Neuronal stem cell (in vitro differentiated cells): Measurements from ENCODE around the gene EHD2.

Experiments
- DNase-seq: peaks from one replicate; pipeline ENCODE4 v3.0.0-alpha.2; 2013; ENCODE audit warnings: low spot score
- H2AFZ ChIP-seq: one replicate; pipeline ENCODE4 v1.6.1; 2013; ENCODE audit warnings: mild to moderate bottlenecking, low read length, inconsistent platforms
- H2AK5ac ChIP-seq: 2 replicates; pipeline ENCODE4 v1.6.1; 2013; ENCODE audit warnings: low read depth, mild to moderate bottlenecking, inconsistent platforms, low read length, moderate library complexity, mixed read lengths
- H2BK120ac ChIP-seq: 2 replicates; pipeline ENCODE4 v1.6.1; 2013; ENCODE audit warnings: low read depth, mild to moderate bottlenecking, inconsistent platforms, low read length, moderate library complexity, mixed read lengths
- H2BK12ac ChIP-seq: one replicate; pipeline ENCODE4 v1.6.1; 2013; ENCODE audit warnings: low read length, inconsistent platforms
- H2BK15ac ChIP-seq: 2 replicates; pipeline ENCODE4 v1.6.1; 2013; ENCODE audit warnings: mild to moderate bottlenecking, low read length, inconsistent platforms, mixed read lengths
- H2BK5ac ChIP-seq: one replicate; pipeline ENCODE4 v1.6.1; 2013; ENCODE audit warnings: inconsistent platforms, mild to moderate bottlenecking, low read length, moderate library complexity
- H3K14ac ChIP-seq: one replicate; pipeline ENCODE4 v1.6.1; 2013; ENCODE audit warnings: low read length, inconsistent platforms
- H3K18ac ChIP-seq: 2 replicates; pipeline ENCODE4 v1.6.1; 2013; ENCODE audit warnings: low read length, inconsistent platforms
- H3K23ac ChIP-seq: 2 replicates; pipeline ENCODE4 v1.6.1; 2013; ENCODE audit warnings: low read depth, mild to moderate bottlenecking, mixed read lengths, low read length, inconsistent platforms; ENCODE audit not compliant: poor library complexity
- H3K27ac ChIP-seq: replicated peaks from 3 replicates; pipeline ENCODE4 v1.5.1; 2013; ENCODE audit warnings: low read length, inconsistent platforms
- H3K27me3 ChIP-seq, 3 experiments: 2 replicates each; pipeline ENCODE4 v1.6.1; 2013; ENCODE audit warnings: low read length in 3 of 3, mild to moderate bottlenecking in 2 of 3, inconsistent platforms in 1 of 3, low read depth in 1 of 3, mixed read lengths in 1 of 3, moderate library complexity in 1 of 3; ENCODE audit not compliant: control insufficient read depth in 3 of 3, insufficient read depth in 3 of 3
- H3K36me3 ChIP-seq, 2 donors: replicated peaks in 1 of 2; 2 replicates each; pipeline ENCODE4 v1.6.1; 2013; ENCODE audit warnings: low read length in 2 of 2; ENCODE audit not compliant: control insufficient read depth in 2 of 2, insufficient read depth in 2 of 2
- H3K4ac ChIP-seq: 2 replicates; pipeline ENCODE4 v1.6.1; 2013; ENCODE audit warnings: inconsistent platforms, mild to moderate bottlenecking, low read length, moderate library complexity
- H3K4me1 ChIP-seq, 2 donors: 1 replicate in 1 of 2; 2 replicates in 1 of 2; pipeline ENCODE4 v1.6.1; 2013; ENCODE audit warnings: low read length in 2 of 2, low read depth in 1 of 2; ENCODE audit not compliant: control insufficient read depth in 2 of 2, insufficient read depth in 1 of 2
- H3K4me2 ChIP-seq: one replicate; pipeline ENCODE4 v1.6.1; 2013; ENCODE audit warnings: mild to moderate bottlenecking, low read length, inconsistent platforms; ENCODE audit not compliant: insufficient read depth, poor library complexity, severe bottlenecking
- H3K4me3 ChIP-seq, 2 donors: 2 replicates each; pipeline ENCODE4 v1.5.1; 2013; ENCODE audit warnings: low read length in 2 of 2, mild to moderate bottlenecking in 2 of 2, inconsistent platforms in 1 of 2, moderate library complexity in 1 of 2
- H3K79me1 ChIP-seq: one replicate; pipeline ENCODE4 v1.6.1; 2013; ENCODE audit warnings: low read depth, mild to moderate bottlenecking, inconsistent platforms, low read length, moderate library complexity
- H3K9ac ChIP-seq: one replicate; pipeline ENCODE4 v1.6.1; 2013; ENCODE audit warnings: mild to moderate bottlenecking, low read depth, low read length, inconsistent platforms; ENCODE audit not compliant: poor library complexity
- H3K9me3 ChIP-seq, 2 donors: replicated peaks in 1 of 2; 2 replicates each; pipeline versions ENCODE3 to v1.6.1; 2013; ENCODE audit warnings: low read length in 2 of 2, mild to moderate bottlenecking in 2 of 2, inconsistent platforms in 1 of 2, low read depth in 1 of 2, mixed read lengths in 1 of 2, moderate library complexity in 1 of 2; ENCODE audit not compliant: control insufficient read depth in 2 of 2, insufficient read depth in 1 of 2
- H4K8ac ChIP-seq: one replicate; pipeline ENCODE4 v1.6.1; 2013; ENCODE audit warnings: low read depth, mild to moderate bottlenecking, inconsistent platforms, low read length, moderate library complexity
- H4K91ac ChIP-seq: one replicate; pipeline ENCODE4 v1.6.1; 2013; ENCODE audit warnings: low read length, low read depth, mild to moderate bottlenecking, inconsistent platforms; ENCODE audit not compliant: poor library complexity
- WGBS, 2 donors: extraction: QIAGEN DNeasy Blood & Tissue Kit; methylation state at CpG; one replicate each; pipeline ENCODE4 v1.1.7; 2013; ENCODE audit warnings: missing lambda C conversion rate in 2 of 2, mixed read lengths in 1 of 2; ENCODE audit not compliant: insufficient read length in 2 of 2, insufficient replicate concordance in 1 of 2; ENCODE audit errors: extremely low coverage in 2 of 2; 5-methylcytosine and 5-hydroxymethylcytosine counted together

The EHD2 gene

DNA sequence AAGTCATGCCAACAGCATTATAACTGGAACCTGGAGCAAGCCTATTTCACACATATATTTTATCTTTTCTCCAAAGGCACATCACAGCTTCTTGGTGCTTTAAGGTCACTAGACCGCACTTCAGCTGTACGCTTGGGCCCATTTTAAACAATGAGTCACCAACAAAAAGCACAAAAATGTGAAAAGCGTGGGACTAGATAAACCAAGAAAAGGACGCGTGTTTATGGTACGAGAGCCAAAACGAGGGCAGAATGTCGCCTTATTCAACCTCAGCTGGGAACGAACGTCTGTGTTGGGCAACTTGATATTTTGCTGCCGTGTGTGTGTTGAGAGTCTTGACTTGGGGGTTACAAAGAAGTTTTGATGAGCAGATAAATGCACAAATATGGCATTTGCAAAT lies 9.2 kb upstream of the EHD2 start:
- Histone ChIP-seq H3K23ac (no peak overlapping the region), H2AK5ac (no peak overlapping the region), H2BK120ac (no peak overlapping the region), H3K4me1 (no peaks in the 10 kb centered on the region), H2BK15ac (no peak overlapping the region), H3K18ac (no peak overlapping the region), H4K91ac (no peak overlapping the region), H3K36me3 (peaks cover 21 to 34% of the 10 kb centered on the region in 2 donors), H3K9ac (no peak overlapping the region), H3K4me2 (no peak overlapping the region), H2BK12ac (no peak overlapping the region), H3K4me3 (no peak overlapping the region), H3K27me3 (no peaks in the 10 kb centered on the region), H2BK5ac (no peak overlapping the region), H3K9me3 (no peaks in the 10 kb centered on the region), H3K79me1 (peaks cover 8% of the 10 kb centered on the region), H2AFZ (no peak overlapping the region), H4K8ac (no peak overlapping the region), H3K27ac (no peak overlapping the region), H3K4ac (no peak overlapping the region), H3K14ac (no peak overlapping the region)
- WGBS, 2 donors = no CpG with 5 or more reads among the region's 11 CpGs
- no peak for DNase-seq

DNA sequence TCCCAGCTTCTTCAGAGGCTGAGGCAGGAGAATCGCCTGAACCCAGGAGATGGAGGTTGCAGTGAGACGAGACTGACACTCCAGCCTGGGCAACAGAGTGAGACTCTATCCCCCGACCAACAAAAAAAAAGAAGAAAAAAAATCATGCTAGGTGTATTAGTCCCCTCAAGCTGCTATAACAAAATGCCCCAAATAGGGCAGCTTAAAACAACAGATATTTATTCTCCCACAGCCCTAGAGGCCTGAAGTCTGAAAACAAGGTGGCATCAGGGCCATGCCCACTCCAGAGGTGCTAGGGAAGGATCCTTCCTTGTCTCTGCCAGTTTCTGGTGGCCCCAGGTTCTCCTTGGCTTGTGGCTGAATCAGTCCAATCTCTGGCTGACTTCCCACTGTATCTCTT lies 8.6 kb upstream of the EHD2 start:
- Histone ChIP-seq H2BK5ac (no peak overlapping the region), H4K91ac (no peak overlapping the region), H3K4me1 (no peaks in the 10 kb centered on the region), H2BK15ac (no peak overlapping the region), H3K4me2 (no peak overlapping the region), H2AFZ (no peak overlapping the region), H3K18ac (no peak overlapping the region), H3K27me3 (no peaks in the 10 kb centered on the region), H3K9ac (no peak overlapping the region), H3K27ac (no peak overlapping the region), H3K14ac (no peak overlapping the region), H2BK120ac (no peak overlapping the region), H3K9me3 (no peaks in the 10 kb centered on the region), H4K8ac (no peak overlapping the region), H3K4me3 (no peak overlapping the region), H3K4ac (no peak overlapping the region), H2BK12ac (no peak overlapping the region), H3K23ac (no peak overlapping the region), H3K79me1 (peaks cover 6% of the 10 kb centered on the region), H3K36me3 (peaks cover 15 to 28% of the 10 kb centered on the region in 2 donors), H2AK5ac (no peak overlapping the region)
- no CpG with 5 or more reads among the region's 3 CpGs for WGBS, 2 donors
- DNase-seq = no peak

DNA sequence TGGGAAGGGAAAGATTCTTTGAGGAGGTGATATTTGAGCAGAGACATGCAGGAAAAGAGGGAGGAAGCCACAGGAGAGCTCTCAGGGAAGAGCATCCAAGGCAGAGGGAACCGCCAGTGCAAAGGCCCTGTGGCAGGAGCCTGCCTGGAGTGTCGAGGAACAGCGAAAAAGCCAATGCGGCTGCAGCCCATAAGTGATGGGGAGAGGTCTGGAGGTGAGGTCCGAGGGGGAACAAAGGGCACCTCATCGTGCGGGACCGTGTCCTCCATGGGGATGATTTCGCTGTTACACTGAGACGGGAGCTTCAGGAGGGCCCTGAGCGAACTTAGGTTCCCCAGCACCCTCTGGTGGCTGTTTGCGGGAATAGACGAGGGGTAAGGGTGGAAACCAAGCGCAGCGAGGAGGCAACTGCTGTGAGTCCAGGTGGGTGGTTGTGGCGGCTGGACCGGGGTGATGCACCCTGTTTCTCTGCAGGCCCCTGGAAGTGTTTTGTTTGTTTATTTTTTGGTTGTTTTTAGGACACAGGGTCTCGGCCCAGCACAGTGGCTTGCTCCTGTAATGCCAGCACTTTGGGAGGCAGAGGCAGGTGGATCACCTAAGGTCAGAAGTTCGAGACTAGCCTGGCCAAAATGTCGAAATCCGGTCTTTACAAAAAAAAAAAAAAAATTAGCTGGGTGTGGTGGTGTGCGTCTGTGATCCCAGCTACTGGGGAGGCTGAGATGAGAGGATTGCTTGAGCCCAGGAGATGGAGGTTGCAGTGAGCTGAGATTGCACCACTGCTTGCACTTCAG lies 5.9 kb upstream of the EHD2 start:
- no CpG with 5 or more reads among the region's 22 CpGs for WGBS, 2 donors
- Histone ChIP-seq H2BK120ac (no peak overlapping the region), H3K36me3 (peaks cover 4 to 10% of the 10 kb centered on the region in 2 donors), H2BK15ac (no peak overlapping the region), H2AFZ (peak overlapping the region; percentile 74), H3K4me3 (no peak overlapping the region), H3K27me3 (no peaks in the 10 kb centered on the region), H3K14ac (no peak overlapping the region), H3K4ac (no peak overlapping the region), H3K9ac (no peak overlapping the region), H3K4me2 (no peak overlapping the region), H3K18ac (no peak overlapping the region), H2BK12ac (no peak overlapping the region), H3K27ac (no peak overlapping the region), H4K8ac (no peak overlapping the region), H2BK5ac (no peak overlapping the region), H2AK5ac (no peak overlapping the region), H3K9me3 (no peaks in the 10 kb centered on the region), H3K79me1 (peaks cover 5% of the 10 kb centered on the region), H3K4me1 (no peaks in the 10 kb centered on the region), H4K91ac (no peak overlapping the region), H3K23ac (peak overlapping the region; percentile 75)
- peak; percentile 60 for DNase-seq

DNA sequence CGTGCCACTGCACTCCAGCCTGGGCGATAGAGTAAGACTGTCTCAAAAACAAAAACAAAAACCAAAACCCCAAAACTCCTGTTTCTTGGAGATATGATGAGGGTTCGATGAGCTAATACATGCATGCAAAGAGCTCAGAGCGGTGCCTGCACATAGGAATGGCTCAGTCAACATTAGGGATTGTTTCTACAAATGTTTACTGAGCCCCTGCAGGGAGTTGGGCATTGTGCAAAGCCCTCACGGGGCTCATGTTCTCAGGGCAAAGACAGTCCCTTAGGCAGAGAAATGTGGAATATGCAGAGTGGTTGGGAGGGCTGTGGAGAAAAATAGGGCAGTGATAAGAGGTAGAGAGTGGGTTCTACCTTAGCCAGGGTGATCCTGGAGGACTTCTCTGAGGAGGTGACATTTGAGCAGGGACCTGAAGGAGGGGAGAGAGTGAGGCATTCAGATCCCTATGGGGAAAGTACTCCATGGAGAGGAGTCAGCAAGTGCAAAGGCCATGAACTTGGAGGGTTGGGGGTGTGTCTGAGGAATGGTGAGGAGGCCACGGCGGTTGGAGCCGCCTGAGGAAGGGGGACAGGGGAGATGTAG lies 1.5 kb upstream of the EHD2 start:
- WGBS, 2 donors = no CpG with 5 or more reads among the region's 8 CpGs
- no peak overlapping the region for H3K4me2 ChIP-seq
- H4K8ac ChIP-seq = no peak overlapping the region
- no peak overlapping the region for H3K14ac ChIP-seq
- H3K4ac ChIP-seq = no peak overlapping the region
- no peak overlapping the region for H2AK5ac ChIP-seq
- peaks cover 0 to 8% (median 8%) of the 10 kb centered on the region in 3 experiments for H3K27me3 ChIP-seq
- DNase-seq = no peak
- H3K23ac ChIP-seq = no peak overlapping the region
- H3K4me3 ChIP-seq = no peak overlapping the region
- no peak overlapping the region for H2BK12ac ChIP-seq
- H2BK120ac ChIP-seq = no peak overlapping the region
- no peak overlapping the region for H3K18ac ChIP-seq
- H3K4me1 ChIP-seq = no peaks in the 10 kb centered on the region
- no peak overlapping the region for H4K91ac ChIP-seq
- no peak overlapping the region for H2BK15ac ChIP-seq
- H2BK5ac ChIP-seq = no peak overlapping the region
- H3K36me3 ChIP-seq = no peaks in the 10 kb centered on the region
- H2AFZ ChIP-seq = no peak overlapping the region
- no peak overlapping the region for H3K27ac ChIP-seq
- peaks cover 7 to 12% of the 10 kb centered on the region in 2 donors for H3K9me3 ChIP-seq
- no peak overlapping the region for H3K9ac ChIP-seq
- H3K79me1 ChIP-seq = peaks cover 3% of the 10 kb centered on the region
